Measurements from ENCODE around the gene ERMAP. TPM values are rescaled to one million over a fixed set of nuclear protein-coding genes. Genes with fewer than 3 reads are reported as not detected.
"Not testable (repeated sequence)": the region's sequence is repeated elsewhere in the genome, so short reads cannot be mapped to it uniquely, and the experiment has no call there.

Gene ERMAP
- total and polyA plus RNA-seq, 2 donors = 5.0 to 5.7 TPM

DNA sequence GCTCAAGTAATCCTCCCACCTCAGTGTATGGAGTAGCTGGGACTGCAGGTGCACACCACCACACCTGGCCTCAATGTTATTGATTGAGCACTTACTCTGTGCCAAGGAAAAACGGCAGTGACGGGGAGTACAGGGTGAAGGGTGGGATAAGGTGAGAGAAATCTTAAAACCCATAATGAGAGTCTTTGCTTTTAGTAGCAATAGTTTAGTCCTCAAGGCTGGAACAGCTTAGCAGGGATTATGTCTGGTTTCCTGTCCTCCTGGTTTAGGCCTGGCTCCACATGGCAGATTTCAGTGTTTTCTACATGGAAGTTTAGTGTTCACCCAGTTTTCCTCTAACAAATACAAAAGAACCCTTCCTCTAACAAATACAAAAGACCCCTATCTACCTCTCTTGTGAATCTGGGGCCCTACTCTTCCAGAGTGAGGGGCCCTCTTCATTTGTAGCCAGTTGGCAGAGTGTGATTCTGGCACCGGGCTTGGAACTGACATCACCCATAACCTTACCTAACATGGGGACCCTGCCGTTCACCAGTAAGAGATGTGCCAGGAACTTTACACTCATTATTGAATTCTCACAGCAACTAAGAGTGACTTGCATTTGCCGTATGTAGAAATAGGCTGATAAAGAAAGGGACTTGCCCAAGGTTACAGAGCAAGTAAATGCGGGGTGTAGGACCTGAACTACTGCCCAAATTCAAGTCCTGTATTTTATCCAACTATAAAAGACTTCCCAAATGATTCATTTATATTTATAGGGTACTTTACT lies 36.4 kb downstream of the ERMAP start:
- no peak for DNase-seq (ENCODE audit: low read depth in 6 of 9, low spot score in 9 of 9)
- Histone ChIP-seq H3K9me3 (ENCODE audit: control insufficient read depth in 2 of 2, insufficient read depth in 1 of 2, low read length in 1 of 2) (no peaks in the 10 kb centered on the region), H3K27me3 (ENCODE audit: control insufficient read depth in 2 of 2, insufficient read depth in 1 of 2, low read length in 1 of 2) (no peaks in the 10 kb centered on the region), H3K4me1 (ENCODE audit: control insufficient read depth in 2 of 2, insufficient read depth in 2 of 2, low read length in 2 of 2) (peaks cover under 1 to 8% of the 10 kb centered on the region in 2 donors), H3K36me3 (ENCODE audit: control insufficient read depth in 2 of 2, insufficient read depth in 2 of 2, low read length in 1 of 2) (peaks cover 21 to 41% of the 10 kb centered on the region in 2 donors), H3K4me3 (ENCODE audit: low read length in 2 of 2) (no peak overlapping the region), H3K27ac (ENCODE audit: low read depth in 1 of 2, low read length in 1 of 2) (no peak overlapping the region)
- WGBS = 96% methylated on average over 6 of the region's 6 CpGs

DNA sequence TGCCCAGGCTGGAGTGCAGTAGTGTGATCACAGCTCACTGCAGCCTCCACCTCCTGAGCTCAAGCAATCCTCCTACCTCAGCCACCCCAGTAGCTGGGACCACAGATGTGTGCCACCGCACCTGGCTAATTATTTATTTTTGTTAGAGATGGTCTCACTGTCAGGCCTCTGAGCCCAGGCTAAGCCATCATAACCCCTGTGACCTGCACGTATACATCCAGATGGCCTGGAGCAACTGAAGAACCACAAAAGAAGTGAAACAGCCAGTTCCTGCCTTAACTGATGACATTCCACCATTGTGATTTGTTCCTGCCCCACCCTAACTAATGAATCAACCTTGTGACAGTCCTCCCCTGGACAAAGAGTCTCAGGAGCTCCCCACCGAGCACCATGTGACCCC lies 39.6 kb downstream of the ERMAP start:
- not testable (repeated sequence) for DNase-seq (ENCODE audit: low read depth in 6 of 9, low spot score in 9 of 9); H3K27me3 ChIP-seq (ENCODE audit: control insufficient read depth in 2 of 2, insufficient read depth in 1 of 2, low read length in 1 of 2); H3K4me1 ChIP-seq (ENCODE audit: control insufficient read depth in 2 of 2, insufficient read depth in 2 of 2, low read length in 2 of 2); H3K27ac ChIP-seq (ENCODE audit: low read depth in 1 of 2, low read length in 1 of 2); H3K4me3 ChIP-seq (ENCODE audit: low read length in 2 of 2); H3K9me3 ChIP-seq (ENCODE audit: control insufficient read depth in 2 of 2, insufficient read depth in 1 of 2, low read length in 1 of 2)
- peaks cover 9 to 15% of the 10 kb centered on the region in 2 donors for H3K36me3 ChIP-seq (ENCODE audit: control insufficient read depth in 2 of 2, insufficient read depth in 2 of 2, low read length in 1 of 2)
- 95% methylated on average over 3 of the region's 3 CpGs for WGBS

DNA sequence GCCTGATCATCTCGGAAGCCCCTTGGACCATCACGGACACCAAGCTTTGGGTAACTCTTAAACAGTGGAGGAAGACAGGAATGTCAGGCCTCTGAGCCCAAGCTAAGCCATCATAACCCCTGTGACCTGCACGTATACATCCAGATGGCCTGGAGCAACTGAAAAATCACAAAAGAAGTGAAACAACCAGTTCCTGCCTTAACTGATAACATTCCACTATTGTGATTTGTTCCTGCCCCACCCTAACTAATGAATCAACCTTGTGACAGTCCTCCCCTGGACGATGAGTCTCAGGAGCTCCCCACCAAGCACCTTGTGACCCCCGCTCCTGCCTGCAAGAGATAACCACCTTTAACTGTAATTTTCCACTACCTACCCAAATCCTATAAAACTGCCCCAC lies 42.4 kb downstream of the ERMAP start:
- H3K4me3 ChIP-seq (ENCODE audit: low read length in 2 of 2); H3K27ac ChIP-seq (ENCODE audit: low read depth in 1 of 2, low read length in 1 of 2); H3K27me3 ChIP-seq (ENCODE audit: control insufficient read depth in 2 of 2, insufficient read depth in 1 of 2, low read length in 1 of 2); DNase-seq (ENCODE audit: low read depth in 6 of 9, low spot score in 9 of 9); H3K4me1 ChIP-seq (ENCODE audit: control insufficient read depth in 2 of 2, insufficient read depth in 2 of 2, low read length in 2 of 2); H3K36me3 ChIP-seq (ENCODE audit: control insufficient read depth in 2 of 2, insufficient read depth in 2 of 2, low read length in 1 of 2); H3K9me3 ChIP-seq (ENCODE audit: control insufficient read depth in 2 of 2, insufficient read depth in 1 of 2, low read length in 1 of 2): not testable (repeated sequence)
- WGBS = 94% methylated on average over 5 of the region's 5 CpGs

DNA sequence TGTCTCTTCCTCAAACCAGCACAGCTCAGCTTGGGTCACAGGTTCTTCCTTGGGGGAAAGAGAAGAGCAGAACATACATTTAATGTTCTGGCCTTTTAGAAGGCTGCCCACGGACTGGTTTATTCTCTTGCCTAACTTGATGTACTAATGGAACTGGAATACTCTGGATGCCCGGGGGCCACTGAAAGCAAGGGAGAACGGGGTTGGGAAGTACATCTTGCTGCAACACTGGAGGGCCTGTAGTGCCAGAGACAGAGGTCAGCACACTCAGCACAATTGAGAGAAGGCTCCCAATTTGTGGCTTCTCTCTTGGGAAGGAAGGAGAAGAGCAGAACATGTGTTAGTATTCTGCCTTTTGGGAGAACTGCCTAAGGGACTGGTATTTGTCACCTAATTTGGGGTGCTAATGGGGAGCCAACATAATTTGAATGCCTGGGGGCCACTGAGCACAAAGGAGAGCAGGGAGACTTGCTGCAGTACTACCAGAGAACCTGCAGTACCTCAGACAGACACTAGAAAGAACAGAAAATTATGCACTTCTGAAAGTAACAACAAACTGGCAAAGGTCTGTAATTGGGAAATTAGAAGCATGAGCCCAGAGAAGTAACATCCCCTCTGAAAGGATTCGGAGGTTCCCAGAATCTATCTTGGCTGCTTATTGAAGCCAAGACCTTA lies 43.6 kb downstream of the ERMAP start:
- DNase-seq (ENCODE audit: low read depth in 6 of 9, low spot score in 9 of 9) = no peak
- Histone ChIP-seq H3K27me3 (ENCODE audit: control insufficient read depth in 2 of 2, insufficient read depth in 1 of 2, low read length in 1 of 2) (no peaks in the 10 kb centered on the region), H3K27ac (ENCODE audit: low read depth in 1 of 2, low read length in 1 of 2) (no peak overlapping the region), H3K4me1 (ENCODE audit: control insufficient read depth in 2 of 2, insufficient read depth in 2 of 2, low read length in 2 of 2) (no peaks in the 10 kb centered on the region), H3K36me3 (ENCODE audit: control insufficient read depth in 2 of 2, insufficient read depth in 2 of 2, low read length in 1 of 2) (no peaks in the 10 kb centered on the region), H3K9me3 (ENCODE audit: control insufficient read depth in 2 of 2, insufficient read depth in 1 of 2, low read length in 1 of 2) (peaks cover 0 to 7% of the 10 kb centered on the region in 2 donors), H3K4me3 (ENCODE audit: low read length in 2 of 2) (no peak overlapping the region)
- 80% methylated on average over 4 of the region's 4 CpGs for WGBS

DNA sequence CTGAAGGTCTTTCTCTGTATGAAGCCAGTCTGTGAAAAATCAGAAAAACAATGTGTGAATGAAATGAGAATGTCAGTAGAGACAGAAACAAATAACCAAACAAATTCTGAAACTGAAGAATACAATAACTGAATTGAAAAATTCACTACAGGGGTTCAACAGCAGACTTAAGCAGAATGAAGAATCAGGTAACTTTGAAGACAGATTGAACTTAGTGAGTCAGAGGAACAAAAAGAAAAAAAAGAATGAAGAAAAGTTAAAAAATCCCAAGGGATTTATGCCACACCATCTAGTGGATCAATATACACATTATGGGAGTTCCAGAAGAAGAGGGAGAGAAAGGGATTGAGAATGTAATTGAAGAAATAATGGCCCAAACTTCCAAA lies 44.1 kb downstream of the ERMAP start:
- DNase-seq (ENCODE audit: low read depth in 6 of 9, low spot score in 9 of 9) = no peak
- Histone ChIP-seq H3K4me3 (ENCODE audit: low read length in 2 of 2) (no peak overlapping the region), H3K36me3 (ENCODE audit: control insufficient read depth in 2 of 2, insufficient read depth in 2 of 2, low read length in 1 of 2) (no peaks in the 10 kb centered on the region), H3K27me3 (ENCODE audit: control insufficient read depth in 2 of 2, insufficient read depth in 1 of 2, low read length in 1 of 2) (no peaks in the 10 kb centered on the region), H3K27ac (ENCODE audit: low read depth in 1 of 2, low read length in 1 of 2) (no peak overlapping the region), H3K4me1 (ENCODE audit: control insufficient read depth in 2 of 2, insufficient read depth in 2 of 2, low read length in 2 of 2) (no peaks in the 10 kb centered on the region), H3K9me3 (ENCODE audit: control insufficient read depth in 2 of 2, insufficient read depth in 1 of 2, low read length in 1 of 2) (peaks cover 0 to 7% of the 10 kb centered on the region in 2 donors)

- no peaks in the 10 kb centered on the region for H3K4me1 ChIP-seq (ENCODE audit: control insufficient read depth in 2 of 2, insufficient read depth in 2 of 2, low read length in 2 of 2)
- H3K27ac ChIP-seq (ENCODE audit: low read depth in 1 of 2, low read length in 1 of 2) = no peak overlapping the region
- H3K4me3 ChIP-seq (ENCODE audit: low read length in 2 of 2) = no peak overlapping the region
- H3K9me3 ChIP-seq (ENCODE audit: control insufficient read depth in 2 of 2, insufficient read depth in 1 of 2, low read length in 1 of 2) = no peaks in the 10 kb centered on the region
- 93% methylated on average over 5 of the region's 5 CpGs for WGBS
- no peak for DNase-seq (ENCODE audit: low read depth in 6 of 9, low spot score in 9 of 9)
- no peaks in the 10 kb centered on the region for H3K36me3 ChIP-seq (ENCODE audit: control insufficient read depth in 2 of 2, insufficient read depth in 2 of 2, low read length in 1 of 2)
- H3K27me3 ChIP-seq (ENCODE audit: control insufficient read depth in 2 of 2, insufficient read depth in 1 of 2, low read length in 1 of 2) = no peaks in the 10 kb centered on the region
Measured at GRCh38 chr1:42866549-42866948, 49.6 kb downstream of the ERMAP start.

DNA sequence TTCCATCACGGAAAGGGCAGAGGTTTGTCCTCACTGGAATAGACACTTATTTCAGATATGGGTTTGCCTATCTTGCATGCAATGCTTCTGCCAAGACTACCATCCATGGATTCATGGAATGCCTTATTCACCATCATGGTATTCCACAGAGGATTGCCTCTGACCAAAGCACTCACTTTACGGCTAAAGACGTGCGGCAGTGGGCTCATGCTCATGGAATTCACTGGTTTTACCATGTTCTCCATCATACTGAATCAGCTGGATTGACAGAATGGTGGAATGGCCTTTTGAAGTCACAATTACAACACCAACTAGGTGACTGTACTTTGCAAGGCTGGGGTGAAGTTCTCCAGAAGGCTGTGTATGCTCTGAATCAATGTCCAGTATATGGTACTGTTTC lies 51.5 kb downstream of the ERMAP start:
- 97% methylated on average over 4 of the region's 4 CpGs for WGBS
- not testable (repeated sequence) for H3K4me1 ChIP-seq (ENCODE audit: control insufficient read depth in 2 of 2, insufficient read depth in 2 of 2, low read length in 2 of 2); H3K9me3 ChIP-seq (ENCODE audit: control insufficient read depth in 2 of 2, insufficient read depth in 1 of 2, low read length in 1 of 2); H3K27ac ChIP-seq (ENCODE audit: low read depth in 1 of 2, low read length in 1 of 2); H3K36me3 ChIP-seq (ENCODE audit: control insufficient read depth in 2 of 2, insufficient read depth in 2 of 2, low read length in 1 of 2); DNase-seq (ENCODE audit: low read depth in 6 of 9, low spot score in 9 of 9); H3K27me3 ChIP-seq (ENCODE audit: control insufficient read depth in 2 of 2, insufficient read depth in 1 of 2, low read length in 1 of 2); H3K4me3 ChIP-seq (ENCODE audit: low read length in 2 of 2)

DNA sequence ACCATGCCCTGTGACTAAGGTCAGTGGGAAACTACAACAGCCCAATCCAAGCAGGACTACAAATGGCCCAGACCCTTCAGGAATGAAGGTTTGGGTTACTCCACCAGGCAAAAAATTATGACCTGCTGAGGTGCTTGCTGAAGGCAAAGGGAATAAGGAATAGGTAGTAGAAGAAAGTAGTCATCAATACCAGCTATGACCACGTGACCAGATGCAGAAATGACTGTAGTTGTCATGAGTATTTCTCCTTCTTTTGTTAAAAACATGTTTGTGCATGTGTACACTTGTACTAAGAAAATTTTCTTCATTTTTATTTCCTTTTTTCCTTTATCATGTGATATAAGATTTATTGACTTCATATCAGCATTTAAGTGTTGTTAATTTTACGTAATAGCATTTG lies 52.3 kb downstream of the ERMAP start:
- not testable (repeated sequence) for DNase-seq (ENCODE audit: low read depth in 6 of 9, low spot score in 9 of 9); H3K36me3 ChIP-seq (ENCODE audit: control insufficient read depth in 2 of 2, insufficient read depth in 2 of 2, low read length in 1 of 2); H3K27me3 ChIP-seq (ENCODE audit: control insufficient read depth in 2 of 2, insufficient read depth in 1 of 2, low read length in 1 of 2); H3K9me3 ChIP-seq (ENCODE audit: control insufficient read depth in 2 of 2, insufficient read depth in 1 of 2, low read length in 1 of 2); H3K27ac ChIP-seq (ENCODE audit: low read depth in 1 of 2, low read length in 1 of 2); H3K4me1 ChIP-seq (ENCODE audit: control insufficient read depth in 2 of 2, insufficient read depth in 2 of 2, low read length in 2 of 2); H3K4me3 ChIP-seq (ENCODE audit: low read length in 2 of 2)
- 91% methylated on average over 2 of the region's 2 CpGs for WGBS

GRCh38 chr1:42869751-42870150 lies 52.8 kb downstream of the ERMAP start:
- not testable (repeated sequence) for H3K4me1 ChIP-seq (ENCODE audit: control insufficient read depth in 2 of 2, insufficient read depth in 2 of 2, low read length in 2 of 2); H3K36me3 ChIP-seq (ENCODE audit: control insufficient read depth in 2 of 2, insufficient read depth in 2 of 2, low read length in 1 of 2); H3K4me3 ChIP-seq (ENCODE audit: low read length in 2 of 2); DNase-seq (ENCODE audit: low read depth in 6 of 9, low spot score in 9 of 9); H3K27me3 ChIP-seq (ENCODE audit: control insufficient read depth in 2 of 2, insufficient read depth in 1 of 2, low read length in 1 of 2); H3K27ac ChIP-seq (ENCODE audit: low read depth in 1 of 2, low read length in 1 of 2); H3K9me3 ChIP-seq (ENCODE audit: control insufficient read depth in 2 of 2, insufficient read depth in 1 of 2, low read length in 1 of 2)
- WGBS = 97% methylated on average over 2 of the region's 2 CpGs

All from thymus (tissue), 11 donors.